Lung microvascular endothelial cell (primary cell): ENCODE measurements around the gene FKBP4. TPM values are rescaled to one million over a fixed set of nuclear protein-coding genes. Genes with fewer than 3 reads are reported as not detected.

Experiments used
- DNase-seq, 2 donors: peaks; one replicate each; pipeline versions ENCODE4 v3.0.0 to v3.0.0-alpha.2; 2010; ENCODE audit warnings: low read depth in 2 of 2
- total RNA-seq: library from RNA; depleted of rRNA; stranded (reverse); fragments of >200 nt; gene quantifications from 2 replicates; pipeline ENCODE4 v1.2.1, GENCODE V29; 2014

FKBP4 gene
- total RNA-seq, 1 donor from 2014 or later = 44.0 TPM

- peak; percentile 99 for DNase-seq
Observed at GRCh38 chr12:2812290-2813213, 17.8 kb downstream of the FKBP4 start, which contains the start of gene ITFG2. TSS of gene ITFG2 (plus strand) at chr12:2812668. CDS start at chr12:2812761, 93 bp downstream.

- DNase-seq = peak; percentile 65 to 84
Observed at GRCh38 chr12:2813214-2814185, 18.7 kb downstream of the FKBP4 start.

DNA sequence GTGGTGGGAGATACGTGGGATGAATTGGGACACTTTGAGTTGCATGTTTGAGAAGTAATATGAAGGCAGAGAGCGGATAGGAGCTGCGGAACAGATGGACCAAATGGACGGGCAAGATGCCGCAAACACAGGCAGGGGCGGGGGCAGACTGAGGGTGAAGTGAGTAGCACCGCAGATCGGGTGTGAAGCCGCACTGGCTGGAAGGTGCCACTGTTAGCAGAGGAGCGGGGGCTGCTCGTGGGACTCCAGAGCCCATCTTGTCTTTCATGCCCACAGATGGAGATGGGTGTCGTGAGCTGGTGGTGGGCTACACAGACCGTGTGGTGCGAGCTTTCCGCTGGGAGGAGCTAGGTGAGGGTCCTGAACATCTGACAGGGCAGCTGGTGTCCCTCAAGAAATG is 25.0 kb downstream of the FKBP4 start:
- DNase-seq = no peak

- DNase-seq = no peak
Observed at GRCh38 chr12:2820432-2820831, 25.7 kb downstream of the FKBP4 start.

DNA sequence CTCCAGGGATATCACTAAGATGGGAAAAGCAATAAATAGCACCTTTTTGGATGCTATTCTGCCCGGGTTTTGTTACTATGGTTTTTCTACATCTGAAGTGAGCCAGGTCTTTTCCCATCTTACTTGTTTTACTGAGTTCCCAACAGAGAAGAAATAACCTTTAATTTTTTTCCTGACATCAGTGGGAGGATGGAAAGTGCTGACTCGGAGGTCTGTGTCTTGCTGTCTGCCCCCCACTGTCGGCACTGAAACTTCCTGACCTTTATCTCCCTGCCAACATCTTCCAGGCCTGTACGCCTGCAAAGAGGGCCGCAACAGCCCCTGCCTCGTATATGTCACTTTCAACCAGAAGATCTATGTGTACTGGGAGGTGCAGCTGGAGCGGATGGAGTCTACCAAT is 28.7 kb downstream of the FKBP4 start:
- no peak for DNase-seq

- DNase-seq = no peak
Observed at GRCh38 chr12:2824541-2824940, 29.8 kb downstream of the FKBP4 start.

DNA sequence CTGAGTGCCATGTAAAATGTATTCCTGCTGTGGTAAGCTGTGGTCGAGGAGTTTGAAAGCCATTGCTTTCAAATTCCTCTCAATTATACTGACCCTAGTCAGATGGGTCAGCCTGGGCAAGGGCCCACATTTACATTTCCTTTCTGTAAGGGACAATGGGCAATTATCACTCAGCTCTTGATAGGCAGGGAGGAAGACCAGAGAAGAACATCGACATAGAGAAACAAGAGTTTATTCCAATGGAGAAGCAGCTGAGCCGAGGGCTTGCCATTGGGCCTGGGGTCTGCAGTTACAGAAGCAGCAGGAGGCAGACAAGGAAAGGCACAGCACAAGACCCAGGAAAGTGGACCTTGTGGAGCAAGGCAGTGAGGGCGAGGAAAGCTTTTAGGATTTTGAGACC is 30.4 kb downstream of the FKBP4 start:
- DNase-seq = no peak

GRCh38 chr12:2826036-2826435 is 31.3 kb downstream of the FKBP4 start:
- no peak for DNase-seq

DNA sequence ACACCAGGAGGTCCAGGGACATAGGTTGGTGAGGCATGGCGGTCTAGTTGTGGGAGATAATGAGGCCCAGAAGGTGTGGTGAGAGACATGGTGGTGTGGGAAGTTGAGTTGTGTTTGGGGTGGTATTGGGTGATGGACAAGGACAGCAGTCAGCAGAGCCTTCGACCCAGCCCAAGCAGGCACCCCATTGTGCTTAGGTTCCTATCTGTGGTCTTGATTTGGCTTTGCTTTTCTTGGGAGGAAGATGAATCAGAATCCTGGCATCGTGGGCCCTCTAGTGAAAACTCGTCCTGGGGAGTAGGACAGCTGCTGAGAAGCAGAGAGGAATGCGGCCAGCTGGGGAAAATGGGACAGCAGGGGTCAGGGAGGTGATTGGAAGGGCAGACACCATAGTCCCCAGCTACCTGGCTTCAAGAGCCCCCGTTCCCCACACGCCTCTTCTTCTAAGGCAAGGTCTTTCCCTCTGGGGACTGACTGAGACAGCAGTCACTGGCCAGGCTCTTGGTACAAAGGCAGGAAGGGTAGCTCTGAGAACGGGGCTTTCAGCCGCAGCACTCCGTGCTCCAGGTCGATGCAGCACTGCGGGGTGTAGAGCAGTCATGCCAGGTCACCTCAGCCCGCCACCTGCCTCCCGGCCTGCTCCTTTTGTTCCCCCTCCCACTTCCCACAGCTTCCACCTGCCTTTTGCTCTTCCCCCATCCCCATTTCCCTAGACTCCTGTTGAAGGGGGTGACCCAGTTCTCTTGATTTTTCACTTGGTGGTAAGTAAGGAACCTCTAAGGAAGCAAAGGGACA is 32.1 kb downstream of the FKBP4 start:
- DNase-seq = peak in 1 of 2 donors; percentile 57

GRCh38 chr12:2829275-2829674 is 34.5 kb downstream of the FKBP4 start:
- no peak for DNase-seq

GRCh38 chr12:2832550-2833127 is 37.9 kb downstream of the FKBP4 start:
- no peak for DNase-seq

DNA sequence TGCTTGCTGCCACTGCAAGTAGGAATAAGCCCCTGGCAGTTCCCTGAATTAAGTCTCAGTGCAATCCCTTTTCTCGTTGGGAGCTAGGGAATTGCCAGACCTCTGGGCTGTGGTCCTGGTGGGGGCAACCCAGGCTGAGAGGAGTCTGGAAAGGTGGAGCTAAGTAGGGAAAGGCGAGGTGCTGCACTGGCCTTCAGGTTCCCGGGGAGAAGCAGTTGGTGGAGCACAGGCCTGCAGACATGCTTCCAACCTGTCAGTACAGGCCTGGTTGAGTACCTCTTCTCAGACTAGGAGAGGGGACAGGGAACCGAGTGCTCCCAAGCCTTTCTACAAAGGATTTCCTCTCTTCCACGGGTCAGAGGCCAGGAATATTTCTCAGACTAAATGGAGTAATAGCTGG is 38.6 kb downstream of the FKBP4 start:
- DNase-seq = no peak

DNA sequence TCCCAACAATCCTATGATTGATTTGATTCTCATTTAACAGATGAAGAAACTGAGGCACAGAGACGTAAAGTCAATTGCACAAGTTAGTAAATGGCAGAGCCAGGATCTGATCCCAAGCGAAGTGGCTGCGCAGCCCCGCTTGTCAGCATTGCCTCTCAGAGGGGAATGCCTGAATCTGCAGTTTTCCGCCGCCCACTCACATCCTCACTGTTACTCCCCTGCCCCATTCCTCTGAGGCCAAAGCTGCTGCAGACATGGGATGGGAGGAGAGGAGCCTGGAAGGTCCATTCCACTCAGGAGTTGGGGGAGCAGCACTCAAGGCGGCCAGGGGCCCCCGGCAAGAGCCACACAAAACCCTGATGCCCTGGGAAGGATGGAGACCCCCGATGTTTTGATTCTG is 39.0 kb downstream of the FKBP4 start:
- no peak for DNase-seq

DNA sequence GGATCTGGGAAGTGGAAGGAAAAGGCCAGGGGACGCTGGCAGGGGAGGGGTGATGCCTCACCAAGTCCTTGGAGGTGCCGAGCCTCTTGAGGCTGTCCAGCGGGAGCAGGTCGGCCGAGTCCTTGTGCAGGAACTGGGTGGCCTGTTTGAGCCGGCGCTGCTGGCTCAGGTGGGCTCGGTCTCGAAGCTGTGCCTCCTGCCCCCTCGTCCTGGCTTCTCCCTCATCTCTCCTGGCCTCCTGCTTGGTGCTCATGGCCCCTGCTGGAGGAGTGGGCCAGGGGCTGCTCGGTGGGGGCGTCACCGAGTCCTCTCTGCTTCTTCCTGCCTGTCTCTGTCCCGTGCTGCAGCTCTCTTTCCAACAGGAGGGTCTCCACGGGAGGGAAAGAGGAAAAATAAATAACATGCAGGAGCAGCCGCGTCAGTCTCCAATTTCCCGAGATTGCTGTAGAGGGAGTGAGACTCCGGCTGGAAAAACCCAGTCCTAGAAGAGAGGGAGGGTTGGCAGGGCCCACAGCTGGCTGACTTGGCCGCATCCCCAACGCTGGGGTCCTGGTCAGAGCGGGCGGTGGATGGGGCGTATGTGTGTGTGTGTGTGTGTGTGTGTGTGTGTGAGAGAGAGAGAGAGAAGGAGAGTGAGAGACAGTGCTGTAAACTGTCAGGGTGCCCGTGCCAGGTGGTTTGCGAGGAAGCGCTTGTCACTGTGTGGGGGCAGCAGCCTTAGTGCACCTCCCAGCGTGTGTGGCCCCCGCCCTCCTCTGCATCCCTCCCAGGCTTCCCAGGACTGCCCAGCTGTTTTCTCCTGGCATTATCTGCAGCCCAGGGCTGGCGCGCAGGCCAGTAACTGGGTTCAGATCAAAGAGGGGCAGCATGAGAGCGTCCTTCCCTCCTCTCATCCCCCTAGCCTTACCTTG is 40.1 kb downstream of the FKBP4 start, which contains the start of gene NRIP2:
Gene NRIP2, minus strand, starts transcription at position 455 of the 911 bp plus-strand sequence. Its CDS starts 52 bp downstream, at position 403.
- peak; percentile 46 to 55 for DNase-seq

- DNase-seq = no peak
Observed at GRCh38 chr12:2835691-2836403, 41.1 kb downstream of the FKBP4 start.

- no peak for DNase-seq
Observed at GRCh38 chr12:2836574-2836973, 41.8 kb downstream of the FKBP4 start.

DNA sequence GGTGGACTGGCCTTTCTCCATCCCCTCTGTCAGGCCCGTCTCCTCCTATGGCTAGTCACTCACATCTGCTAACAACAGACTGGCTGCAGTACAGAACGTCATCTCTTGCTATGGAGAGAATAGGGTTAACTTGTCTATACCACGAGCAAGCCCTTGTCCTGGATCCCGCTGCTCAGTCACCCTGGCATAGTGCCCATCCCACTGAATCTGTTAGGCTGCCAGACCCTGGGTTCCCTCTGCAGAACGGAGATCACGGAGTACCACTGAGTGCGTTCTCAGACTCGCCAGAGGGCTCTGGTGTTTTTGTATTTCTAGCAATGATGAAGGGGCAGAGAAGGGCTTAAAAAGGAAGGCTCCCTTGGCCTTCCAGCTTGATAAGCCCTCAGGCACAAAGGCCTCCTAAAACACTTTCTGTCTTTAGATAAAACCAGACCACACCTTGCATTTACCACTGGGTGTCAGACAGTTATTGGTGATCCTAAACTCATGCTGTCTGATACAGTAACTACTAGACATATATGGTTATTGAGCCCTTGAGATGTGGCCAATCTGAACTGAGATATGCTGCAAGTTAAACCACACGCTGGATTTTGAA is 46.4 kb downstream of the FKBP4 start:
- DNase-seq = no peak

DNA sequence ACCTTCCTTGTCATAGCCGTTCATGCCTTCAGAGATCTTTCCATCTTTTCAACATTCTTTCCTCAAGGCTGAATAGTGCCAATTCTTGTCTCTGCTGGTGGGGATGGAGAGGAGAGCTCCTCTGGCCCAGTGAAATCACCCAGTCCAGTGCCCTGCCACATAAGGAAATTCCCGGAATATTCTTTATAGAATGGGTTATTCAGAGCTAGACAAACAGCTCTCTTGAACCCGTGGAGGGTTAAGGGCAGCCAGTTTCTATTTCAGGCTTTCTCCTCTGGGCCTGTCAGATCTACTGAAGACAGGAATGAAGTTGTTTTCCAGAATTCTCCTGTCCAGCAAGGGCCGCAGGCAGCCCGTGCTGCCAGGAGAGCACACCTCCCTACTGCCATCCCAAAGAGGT is 48.2 kb downstream of the FKBP4 start:
- no peak for DNase-seq

DNA sequence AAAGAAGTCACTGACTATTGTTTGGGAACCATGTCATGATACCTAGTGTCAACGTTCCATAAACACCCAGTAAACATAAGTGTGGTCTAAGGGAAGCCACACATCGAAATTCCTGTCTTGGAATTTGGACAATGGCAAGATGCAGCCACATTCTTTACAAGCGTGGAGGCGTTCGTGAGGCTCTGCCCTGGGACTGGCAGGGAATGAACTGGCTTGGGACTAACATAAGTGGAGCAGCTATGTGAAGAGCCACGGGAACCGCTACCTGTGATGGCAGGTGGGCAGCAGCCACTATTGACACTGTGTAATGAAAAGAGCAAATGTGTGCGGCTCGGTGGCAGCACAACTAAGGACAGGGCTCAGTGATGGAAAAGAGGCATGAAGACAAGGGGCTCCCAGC is 50.0 kb downstream of the FKBP4 start:
- DNase-seq = no peak
